ENCODE results near the gene TPRN.

TPRN gene

GRCh38 chr9:137205126-137206069 lies 4.9 kb upstream of the TPRN start, which contains the start of the genes NDOR1 and TMEM203:
Gene NDOR1, plus strand, starts transcription at chr9:137205700. Its CDS starts 78 bp downstream, at chr9:137205778.
Gene TMEM203, minus strand, starts transcription at chr9:137205648. Its CDS starts 234 bp downstream, at chr9:137205414.
- DNase-seq: peak; percentile 88

- no peak for DNase-seq
These were observed 4.2 kb upstream of the TPRN start for GRCh38 chr9:137204731-137205125.

GRCh38 chr9:137202966-137203365 lies 2.4 kb upstream of the TPRN start:
- no peak for DNase-seq

- DNase-seq: no peak
These were observed 796 bp upstream of the TPRN start for GRCh38 chr9:137201205-137201868.

GRCh38 chr9:137199411-137200121 lies 975 bp downstream of the TPRN start:
- DNase-seq: no peak

- no peak for DNase-seq
These were observed 1.6 kb downstream of the TPRN start for GRCh38 chr9:137198902-137199283.

- DNase-seq: peak; percentile 57
These were observed 2.3 kb downstream of the TPRN start for GRCh38 chr9:137198051-137198901.

GRCh38 chr9:137195525-137196220 lies 4.9 kb downstream of the TPRN start:
- DNase-seq: peak; percentile 98

GRCh38 chr9:137194909-137195308 lies 5.6 kb downstream of the TPRN start:
- peak; percentile 78 for DNase-seq

- no peak for DNase-seq
These were observed 6.2 kb downstream of the TPRN start for GRCh38 chr9:137194388-137194787.

- DNase-seq: no peak
These were observed 6.8 kb downstream of the TPRN start for GRCh38 chr9:137193771-137194170.

- no peak for DNase-seq
These were observed 7.7 kb downstream of the TPRN start for GRCh38 chr9:137192859-137193258.

- DNase-seq: no peak
These were observed 8.1 kb downstream of the TPRN start for GRCh38 chr9:137192448-137192780.

- DNase-seq: no peak
These were observed 8.7 kb downstream of the TPRN start for GRCh38 chr9:137191691-137192447.

GRCh38 chr9:137191245-137191644 lies 9.3 kb downstream of the TPRN start:
- no peak for DNase-seq

- DNase-seq: no peak
These were observed 10.2 kb downstream of the TPRN start for GRCh38 chr9:137190315-137190856.

GRCh38 chr9:137189297-137190295 lies 10.9 kb downstream of the TPRN start:
- no peak for DNase-seq

- DNase-seq: peak; percentile 90
These were observed 11.8 kb downstream of the TPRN start, which contains the start of the genes ANAPC2 and SSNA1 for GRCh38 chr9:137188490-137189296. Gene ANAPC2, minus strand, starts transcription at chr9:137188560. Its CDS starts 28 bp downstream, at chr9:137188532. Gene SSNA1, plus strand, starts transcription at chr9:137188676. Its CDS starts 51 bp downstream, at chr9:137188727.

Data from NCI-H2029 (cell line).